GM12878 (cell line): ENCODE measurements around the gene APBB1IP. TPM values are rescaled to one million over a fixed set of nuclear protein-coding genes. Genes with fewer than 3 reads are reported as not detected.

Experiments used
- ATF7 ChIP-seq: fragments of 450-650 bp; IDR thresholded peaks from 2 replicates; pipeline ENCODE4 v1.6.1; 2016; ENCODE audit warnings: low read depth, mild to moderate bottlenecking
- CUX1 ChIP-seq: IDR thresholded peaks from 2 replicates; pipeline ENCODE4 v1.6.1; 2012; ENCODE audit warnings: improper control_type of control experiment, low read depth, low read length; ENCODE audit not compliant: insufficient replicate concordance
- EZH2 ChIP-seq: IDR thresholded peaks from 2 replicates; pipeline ENCODE4 v1.6.1; 2012; ENCODE audit warnings: low read depth, mild to moderate bottlenecking, control low read depth, inconsistent platforms, low read length, borderline replicate concordance; ENCODE audit not compliant: control insufficient read depth
- MTA2 ChIP-seq: fragments of 450-650 bp; IDR thresholded peaks from 2 replicates; pipeline ENCODE4 v1.6.1; 2016; ENCODE audit warnings: low read depth, mild to moderate bottlenecking, moderate library complexity
- MTA3 ChIP-seq: IDR thresholded peaks from 2 replicates; pipeline ENCODE4 v1.6.1; 2012; ENCODE audit warnings: low read length, inconsistent platforms, borderline replicate concordance
- MYB ChIP-seq: fragments of 150-350 bp; IDR thresholded peaks from 2 replicates; pipeline ENCODE4 v1.6.1; 2014; ENCODE audit warnings: mild to moderate bottlenecking, low read depth, low read length, borderline replicate concordance
- RFX5 ChIP-seq: IDR thresholded peaks from 2 replicates; pipeline ENCODE4 v1.6.1; 2011; ENCODE audit warnings: low read depth, low read length, improper control_type of control experiment
- YY1 ChIP-seq: IDR thresholded peaks from 2 replicates; pipeline ENCODE4 v1.6.1; 2011; ENCODE audit warnings: low read depth, mild to moderate bottlenecking, low read length
- polyA plus RNA-seq, 11 experiments: library from polyadenylated mRNA; depleted of rRNA in 4 of 11; unstranded in 6 of 11; stranded (reverse) in 5 of 11; fragments of >200 nt; fragmentation: Nextera tagmentation in 4 of 11; fragmentation: Illumina TruSeq in 1 of 11; extraction: Ambion mirVana in 4 of 11; extraction: Trizol in 1 of 11; gene quantifications; 1 replicate in 1 of 11; 2 replicates in 10 of 11; pipeline versions ENCODE4 v1.2.1 to v1.2.3, GENCODE V29; 2011 to 2016; ENCODE audit warnings: inconsistent platforms in 2 of 11, missing spikeins in 2 of 11, low read depth in 1 of 11
- total RNA-seq, 4 experiments: library from RNA; depleted of rRNA in 3 of 4; stranded (reverse); fragments of >200 nt in 3 of 4; fragmentation: Illumina TruSeq in 1 of 4; extraction: Trizol in 1 of 4; gene quantifications; 2 replicates each; pipeline versions ENCODE4 v1.2.1 to v1.2.3, GENCODE V29; 2013 to 2021
- TF ChIP-seq, protein P1 (sequence below): IDR thresholded peaks from 2 replicates; pipeline ENCODE4 v1.6.1; 2012; ENCODE audit warnings: low read length, inconsistent platforms

Gene APBB1IP
- total and polyA plus RNA-seq, 10 of the 15 experiments (the other 5 are each of a cell fraction or from before 2014, with no cell fraction given), result 7.3 to 67.4 (median 19.9) TPM

- TF ChIP-seq, protein P1, sequence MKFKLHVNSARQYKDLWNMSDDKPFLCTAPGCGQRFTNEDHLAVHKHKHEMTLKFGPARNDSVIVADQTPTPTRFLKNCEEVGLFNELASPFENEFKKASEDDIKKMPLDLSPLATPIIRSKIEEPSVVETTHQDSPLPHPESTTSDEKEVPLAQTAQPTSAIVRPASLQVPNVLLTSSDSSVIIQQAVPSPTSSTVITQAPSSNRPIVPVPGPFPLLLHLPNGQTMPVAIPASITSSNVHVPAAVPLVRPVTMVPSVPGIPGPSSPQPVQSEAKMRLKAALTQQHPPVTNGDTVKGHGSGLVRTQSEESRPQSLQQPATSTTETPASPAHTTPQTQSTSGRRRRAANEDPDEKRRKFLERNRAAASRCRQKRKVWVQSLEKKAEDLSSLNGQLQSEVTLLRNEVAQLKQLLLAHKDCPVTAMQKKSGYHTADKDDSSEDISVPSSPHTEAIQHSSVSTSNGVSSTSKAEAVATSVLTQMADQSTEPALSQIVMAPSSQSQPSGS, result 0 out of 2 replicates have a peak, but pooled peaks have one; percentile 14
- TF ChIP-seq MTA2, result 0 out of 2 replicates have a peak, but pooled peaks have one; percentile 3
- no peak for TF ChIP-seq MTA3
- TF ChIP-seq CUX1, result no peak
- TF ChIP-seq RFX5, result no peak
- no peak for TF ChIP-seq ATF7
- TF ChIP-seq MYB, result no peak
- TF ChIP-seq YY1, result peak; percentile 89
- no peak for TF ChIP-seq EZH2
These were observed 8.1 kb downstream of the APBB1IP start (continued) for GRCh38 chr10:26446258-26446657.
